ENCODE measurements around the gene CLCN6.

Gene CLCN6

DNA sequence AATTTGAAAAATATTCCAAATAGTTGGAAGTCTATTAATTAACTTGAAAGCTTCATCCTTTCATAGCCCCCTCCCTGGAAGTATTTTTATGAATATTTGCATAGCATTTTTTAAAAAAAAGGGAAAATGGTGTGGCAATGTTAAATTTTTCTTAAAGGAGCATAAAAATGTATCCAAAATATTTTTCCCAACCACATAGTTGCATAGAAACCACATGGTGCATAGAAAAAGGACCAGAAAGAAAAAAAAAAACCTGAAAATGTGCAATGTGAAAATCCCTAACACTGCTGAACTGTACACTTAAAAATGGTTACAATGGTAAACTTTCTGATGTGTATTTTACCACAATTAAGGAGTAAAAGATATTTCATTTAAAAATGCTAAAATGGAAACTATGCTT, 36.0 kb upstream of the CLCN6 start:
- H3K27ac Mint-ChIP-seq: no peak overlapping the region
- no peaks in the 10 kb centered on the region for H3K9me3 Mint-ChIP-seq
- DNase-seq (ENCODE audit: low spot score in 2 of 2) (no peak), ATAC-seq (ENCODE audit: low read depth) (no peak)
- no peaks in the 10 kb centered on the region for H3K36me3 Mint-ChIP-seq
- no peak overlapping the region for H3K4me3 Mint-ChIP-seq
- H3K4me1 Mint-ChIP-seq: peaks cover 3% of the 10 kb centered on the region
- H3K27me3 Mint-ChIP-seq: peaks cover 3% of the 10 kb centered on the region

DNA sequence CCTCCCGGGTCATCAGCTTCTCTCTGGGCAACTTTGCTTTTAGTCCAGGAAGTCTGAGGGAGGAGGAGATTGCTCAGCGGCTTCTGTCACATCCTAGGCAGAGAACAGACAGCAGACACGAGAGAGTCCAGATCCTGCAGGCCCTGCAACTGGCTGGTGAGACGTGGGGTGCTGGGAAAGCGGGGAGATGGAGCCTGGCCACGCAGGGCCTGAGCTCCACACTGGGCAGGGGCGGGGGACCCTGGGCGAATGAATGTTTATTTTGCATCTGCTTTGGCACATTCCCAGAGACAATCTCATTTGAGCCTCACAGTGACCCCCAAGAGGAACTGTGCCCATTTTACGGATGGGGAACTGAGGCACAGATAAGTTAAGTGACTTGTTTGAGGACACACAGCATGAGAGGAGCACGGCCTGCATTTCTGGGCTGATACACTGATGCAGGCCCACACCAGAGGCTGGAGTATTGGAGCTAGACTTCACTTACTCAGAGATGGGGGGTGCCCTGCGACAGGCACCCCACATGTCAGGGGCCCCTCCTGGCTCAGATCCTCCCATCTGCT, 34.4 kb upstream of the CLCN6 start:
- no peak for ATAC-seq (ENCODE audit: low read depth)
- Mint-ChIP-seq H3K36me3 (no peaks in the 10 kb centered on the region), H3K27ac (no peak overlapping the region), H3K27me3 (peaks cover 5% of the 10 kb centered on the region), H3K9me3 (no peaks in the 10 kb centered on the region), H3K4me1 (peaks cover 3% of the 10 kb centered on the region), H3K4me3 (no peak overlapping the region)
- no peak for DNase-seq (ENCODE audit: low spot score in 2 of 2)

DNA sequence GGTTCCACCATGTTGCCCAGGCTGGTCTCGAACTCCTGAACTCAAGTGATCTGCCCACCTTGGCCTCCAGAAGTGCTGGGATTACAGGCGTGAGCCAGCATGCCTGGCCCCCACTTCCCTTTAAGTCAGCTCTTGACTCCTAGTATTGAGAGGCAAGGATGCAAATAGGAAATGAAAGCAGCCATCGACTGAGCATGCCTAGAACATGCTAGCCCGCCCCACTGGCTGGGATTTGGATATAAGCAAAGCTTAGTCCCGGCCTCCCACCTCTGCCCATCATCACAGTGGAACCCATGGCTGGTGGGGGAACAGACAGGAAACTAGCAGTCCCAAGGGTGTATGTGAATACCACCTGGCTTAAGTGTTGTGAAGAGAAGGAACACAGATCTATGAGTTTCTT, 33.5 kb upstream of the CLCN6 start:
- H3K4me1 Mint-ChIP-seq: peaks cover 3% of the 10 kb centered on the region
- no peaks in the 10 kb centered on the region for H3K36me3 Mint-ChIP-seq
- no peak overlapping the region for H3K27ac Mint-ChIP-seq
- H3K9me3 Mint-ChIP-seq: no peaks in the 10 kb centered on the region
- DNase-seq (ENCODE audit: low spot score in 2 of 2): no peak
- no peak overlapping the region for H3K4me3 Mint-ChIP-seq
- peak; percentile 27 for ATAC-seq (ENCODE audit: low read depth)
- H3K27me3 Mint-ChIP-seq: peaks cover 5% of the 10 kb centered on the region

DNA sequence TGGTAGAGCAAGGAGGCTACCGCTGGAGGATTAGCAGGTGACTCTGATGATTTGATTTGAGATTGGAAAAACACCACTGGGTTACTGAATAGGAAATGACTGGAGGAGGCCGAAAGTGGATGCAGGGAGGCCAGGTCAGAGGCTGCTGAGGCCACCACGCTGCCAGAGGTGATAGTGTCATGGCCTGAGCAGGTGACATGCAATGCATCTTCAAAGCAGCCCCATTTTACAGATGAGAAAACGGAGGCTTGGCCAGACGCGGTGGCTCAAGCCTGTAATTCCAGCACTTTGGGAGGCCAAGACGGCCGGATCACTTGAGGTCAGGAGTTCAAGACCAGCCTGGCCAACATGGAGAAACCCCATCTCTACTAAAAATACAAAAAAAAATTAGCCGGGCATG, 31.2 kb upstream of the CLCN6 start:
- H3K27ac Mint-ChIP-seq: no peak overlapping the region
- no peaks in the 10 kb centered on the region for H3K9me3 Mint-ChIP-seq
- DNase-seq (ENCODE audit: low spot score in 2 of 2): no peak
- peaks cover 3% of the 10 kb centered on the region for H3K4me1 Mint-ChIP-seq
- ATAC-seq (ENCODE audit: low read depth): no peak
- H3K4me3 Mint-ChIP-seq: no peak overlapping the region
- peaks cover 7% of the 10 kb centered on the region for H3K27me3 Mint-ChIP-seq
- no peaks in the 10 kb centered on the region for H3K36me3 Mint-ChIP-seq

DNA sequence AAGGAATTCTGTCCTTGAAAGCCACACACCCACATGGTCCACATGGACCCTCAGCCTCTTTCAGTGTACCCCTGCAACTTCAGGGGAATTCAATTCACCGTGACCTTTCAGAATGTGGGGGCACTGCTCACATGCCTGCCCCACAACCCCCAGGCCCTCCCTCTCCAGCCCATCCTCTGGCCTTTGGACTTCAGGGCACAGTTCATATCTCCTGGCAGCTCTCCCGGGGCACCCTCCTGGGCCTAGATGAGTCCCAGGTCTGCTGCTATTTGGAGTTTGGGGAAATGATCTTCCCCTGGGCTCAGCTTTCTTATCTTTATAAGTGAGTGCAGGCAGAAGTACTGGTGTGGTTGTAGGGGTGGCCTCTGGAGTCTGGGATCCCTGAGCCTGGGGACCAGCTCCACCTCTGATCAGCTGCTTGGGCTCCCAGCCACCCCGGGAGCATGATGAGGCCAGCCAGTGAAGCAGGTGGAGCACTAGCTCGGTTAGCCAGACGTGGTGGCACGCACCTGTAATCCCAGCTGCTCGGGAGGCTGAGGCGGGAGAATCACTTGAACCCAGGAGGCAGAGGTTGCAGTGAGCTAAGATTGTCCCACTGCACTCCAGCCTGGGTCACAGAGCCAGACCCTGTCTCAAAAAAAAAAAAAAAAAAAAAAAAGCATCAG, 28.2 kb upstream of the CLCN6 start:
- DNase-seq (ENCODE audit: low spot score in 2 of 2) (no peak), ATAC-seq (ENCODE audit: low read depth) (no peak)
- H3K27ac Mint-ChIP-seq: no peak overlapping the region
- H3K9me3 Mint-ChIP-seq: no peaks in the 10 kb centered on the region
- H3K36me3 Mint-ChIP-seq: no peaks in the 10 kb centered on the region
- no peak overlapping the region for H3K4me3 Mint-ChIP-seq
- H3K4me1 Mint-ChIP-seq: no peaks in the 10 kb centered on the region
- H3K27me3 Mint-ChIP-seq: peaks cover 8% of the 10 kb centered on the region

DNA sequence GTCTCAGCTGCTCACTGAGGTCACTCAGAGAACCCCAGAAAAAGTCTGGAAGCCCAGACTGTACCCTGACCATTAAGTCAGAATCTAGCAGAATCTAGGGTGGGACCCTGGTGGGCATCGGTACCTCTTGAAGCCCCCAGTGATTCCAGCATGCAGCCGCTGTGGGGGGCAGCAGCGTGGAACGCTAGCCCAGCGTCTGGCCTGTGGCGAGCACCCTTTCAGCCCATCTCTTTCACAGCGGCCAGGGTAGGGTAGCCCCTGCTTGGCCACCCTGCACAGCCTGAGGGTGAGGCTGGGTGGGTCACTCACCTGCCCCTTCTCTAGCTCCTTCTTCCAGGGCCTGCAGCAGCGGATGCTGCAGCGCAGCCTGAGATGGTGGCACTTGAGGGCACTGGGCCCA, 27.7 kb upstream of the CLCN6 start:
- H3K4me3 Mint-ChIP-seq: no peak overlapping the region
- H3K27ac Mint-ChIP-seq: no peak overlapping the region
- no peaks in the 10 kb centered on the region for H3K36me3 Mint-ChIP-seq
- H3K27me3 Mint-ChIP-seq: peaks cover 8% of the 10 kb centered on the region
- DNase-seq (ENCODE audit: low spot score in 2 of 2) (no peak), ATAC-seq (ENCODE audit: low read depth) (no peak)
- no peaks in the 10 kb centered on the region for H3K9me3 Mint-ChIP-seq
- H3K4me1 Mint-ChIP-seq: no peaks in the 10 kb centered on the region

DNA sequence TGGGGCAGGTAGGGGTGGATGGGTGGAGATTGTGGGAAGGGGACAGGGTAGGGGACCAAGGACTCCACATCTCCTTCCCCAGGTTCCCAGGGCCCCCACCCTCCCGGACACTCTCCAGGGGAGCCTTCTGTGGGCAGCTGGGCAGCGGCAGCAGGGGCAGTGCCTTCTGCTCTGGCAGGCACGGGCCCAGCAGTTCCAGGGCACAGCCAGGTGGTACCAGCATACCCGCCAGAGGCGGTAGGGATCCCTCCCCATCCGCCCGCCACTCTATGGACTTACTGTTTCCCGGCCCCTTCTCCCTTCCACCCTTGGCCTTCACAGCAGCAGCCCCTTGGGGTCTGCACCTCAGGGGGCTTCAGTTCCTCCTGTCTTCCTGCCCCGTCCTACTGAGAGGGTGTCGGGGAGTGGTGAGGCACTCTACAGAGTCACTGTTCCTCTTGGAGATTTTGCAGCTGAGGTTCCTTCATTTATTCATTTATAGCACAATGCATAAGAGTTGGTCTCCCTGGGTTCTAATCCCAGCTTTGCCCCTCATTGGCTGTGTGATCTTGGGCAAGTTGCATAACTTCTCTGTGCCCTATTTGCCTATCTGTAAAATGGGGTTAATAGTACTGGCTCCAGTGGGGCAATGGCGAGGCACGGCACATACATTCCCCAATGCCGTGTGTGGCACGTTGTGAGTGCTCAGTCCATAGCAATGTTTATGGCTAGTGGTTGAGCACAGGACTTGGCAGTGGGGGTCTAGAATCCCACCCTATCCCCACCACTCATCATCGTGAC, 27.0 kb upstream of the CLCN6 start:
- no peak overlapping the region for H3K4me3 Mint-ChIP-seq
- no peaks in the 10 kb centered on the region for H3K9me3 Mint-ChIP-seq
- H3K4me1 Mint-ChIP-seq: no peaks in the 10 kb centered on the region
- ATAC-seq (ENCODE audit: low read depth) (no peak), DNase-seq (ENCODE audit: low spot score in 2 of 2) (no peak)
- peaks cover 8% of the 10 kb centered on the region for H3K27me3 Mint-ChIP-seq
- no peak overlapping the region for H3K27ac Mint-ChIP-seq
- H3K36me3 Mint-ChIP-seq: no peaks in the 10 kb centered on the region

DNA sequence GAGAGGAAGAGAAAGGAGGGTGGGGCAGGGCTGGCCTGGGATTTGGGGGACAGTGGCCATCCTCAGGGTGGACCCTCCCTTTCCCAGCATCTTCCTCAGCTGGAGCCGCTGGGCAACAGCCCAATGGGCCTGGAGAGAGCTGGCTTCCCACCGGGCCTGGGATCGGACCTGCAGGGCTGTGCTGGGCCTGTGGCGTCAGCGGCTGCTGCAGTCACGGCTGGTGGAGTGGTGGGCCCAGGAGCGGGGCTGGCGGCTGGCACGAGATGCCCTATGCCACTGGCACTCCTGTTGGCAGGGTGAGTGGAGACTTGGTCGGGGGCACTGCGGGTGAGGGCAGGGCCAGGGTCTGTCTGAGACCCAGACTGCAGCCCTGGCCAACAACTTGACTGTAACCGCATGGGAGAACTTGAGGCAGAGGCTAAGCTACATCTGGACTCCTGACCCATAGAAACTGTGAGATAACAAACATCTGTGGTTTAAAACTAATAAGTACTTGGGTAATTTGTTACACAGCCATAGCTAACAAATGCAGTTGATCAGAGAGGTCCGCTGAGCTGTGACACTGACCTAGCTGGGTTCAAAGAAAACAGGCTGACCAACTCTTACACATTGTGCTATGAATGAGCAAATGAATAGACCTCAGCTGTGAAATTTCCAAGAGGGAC, 26.1 kb upstream of the CLCN6 start:
- Mint-ChIP-seq H3K9me3 (no peaks in the 10 kb centered on the region), H3K27me3 (peaks cover 6% of the 10 kb centered on the region), H3K4me1 (no peaks in the 10 kb centered on the region), H3K4me3 (no peak overlapping the region), H3K36me3 (no peaks in the 10 kb centered on the region), H3K27ac (no peak overlapping the region)
- DNase-seq (ENCODE audit: low spot score in 2 of 2): no peak
- no peak for ATAC-seq (ENCODE audit: low read depth)

DNA sequence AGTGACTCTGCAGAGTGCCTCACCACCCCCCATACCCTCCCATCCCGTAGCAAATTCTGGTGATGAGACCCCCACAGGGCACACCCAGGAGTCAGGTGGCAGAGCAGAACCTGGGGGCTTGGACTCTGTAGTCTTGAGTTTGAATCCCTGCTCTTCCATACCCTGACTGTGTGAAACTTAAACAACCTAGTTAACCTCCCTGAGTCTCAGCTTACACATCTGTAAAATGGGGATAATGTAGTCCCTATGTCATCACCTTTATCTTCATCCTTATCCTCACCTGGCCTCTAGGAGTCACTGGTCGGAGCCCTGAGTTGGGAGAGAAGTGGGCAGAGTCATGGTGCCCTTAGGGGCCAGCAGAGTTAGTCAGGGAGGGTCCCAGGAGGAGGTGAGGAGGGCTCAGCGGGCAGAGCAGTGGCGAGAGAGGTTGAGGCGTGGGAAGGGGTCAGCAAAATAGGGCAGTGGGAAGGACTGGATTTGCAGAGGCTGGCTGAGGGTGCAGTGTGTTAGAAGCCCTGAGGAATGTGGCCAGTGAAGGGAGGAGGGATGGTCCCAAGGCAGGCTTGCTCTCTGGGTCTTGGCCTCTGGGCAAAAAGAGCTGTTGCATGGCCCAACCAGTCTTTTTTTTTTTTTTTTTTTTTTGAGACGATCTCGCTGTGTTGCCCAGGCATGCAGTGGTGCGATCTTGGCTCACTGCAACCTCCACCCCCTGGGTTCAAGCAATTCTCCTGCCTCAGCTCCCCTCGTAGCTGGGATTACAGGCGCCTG, 25.4 kb upstream of the CLCN6 start:
- Mint-ChIP-seq H3K4me3 (no peak overlapping the region), H3K27ac (no peak overlapping the region), H3K9me3 (no peaks in the 10 kb centered on the region), H3K36me3 (no peaks in the 10 kb centered on the region), H3K27me3 (peaks cover 6% of the 10 kb centered on the region), H3K4me1 (peaks cover 3% of the 10 kb centered on the region)
- DNase-seq (ENCODE audit: low spot score in 2 of 2) (no peak), ATAC-seq (ENCODE audit: low read depth) (no peak)

DNA sequence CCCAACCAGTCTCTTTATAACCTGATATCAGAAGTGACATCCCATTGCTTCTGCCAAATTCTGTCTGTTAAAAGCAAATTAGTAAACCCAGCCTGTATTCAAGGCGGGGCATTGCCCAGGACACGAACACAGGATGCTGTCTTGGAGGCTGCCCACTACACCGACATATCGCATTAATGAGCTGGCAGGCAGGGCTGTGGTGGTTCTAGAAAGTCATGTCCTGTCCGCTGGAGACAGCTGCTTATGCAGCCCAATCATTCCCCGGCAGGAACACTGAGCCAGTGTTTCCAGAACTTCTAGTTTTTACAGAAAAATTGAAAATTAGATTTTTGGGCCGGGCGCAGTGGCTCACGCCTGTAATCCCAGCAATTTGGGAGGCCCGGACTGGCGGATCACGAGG, 24.7 kb upstream of the CLCN6 start:
- H3K4me1 Mint-ChIP-seq: peaks cover 3% of the 10 kb centered on the region
- no peaks in the 10 kb centered on the region for H3K36me3 Mint-ChIP-seq
- no peak overlapping the region for H3K4me3 Mint-ChIP-seq
- peaks cover 3% of the 10 kb centered on the region for H3K27me3 Mint-ChIP-seq
- DNase-seq (ENCODE audit: low spot score in 2 of 2): no peak
- no peaks in the 10 kb centered on the region for H3K9me3 Mint-ChIP-seq
- ATAC-seq (ENCODE audit: low read depth): no peak
- no peak overlapping the region for H3K27ac Mint-ChIP-seq

DNA sequence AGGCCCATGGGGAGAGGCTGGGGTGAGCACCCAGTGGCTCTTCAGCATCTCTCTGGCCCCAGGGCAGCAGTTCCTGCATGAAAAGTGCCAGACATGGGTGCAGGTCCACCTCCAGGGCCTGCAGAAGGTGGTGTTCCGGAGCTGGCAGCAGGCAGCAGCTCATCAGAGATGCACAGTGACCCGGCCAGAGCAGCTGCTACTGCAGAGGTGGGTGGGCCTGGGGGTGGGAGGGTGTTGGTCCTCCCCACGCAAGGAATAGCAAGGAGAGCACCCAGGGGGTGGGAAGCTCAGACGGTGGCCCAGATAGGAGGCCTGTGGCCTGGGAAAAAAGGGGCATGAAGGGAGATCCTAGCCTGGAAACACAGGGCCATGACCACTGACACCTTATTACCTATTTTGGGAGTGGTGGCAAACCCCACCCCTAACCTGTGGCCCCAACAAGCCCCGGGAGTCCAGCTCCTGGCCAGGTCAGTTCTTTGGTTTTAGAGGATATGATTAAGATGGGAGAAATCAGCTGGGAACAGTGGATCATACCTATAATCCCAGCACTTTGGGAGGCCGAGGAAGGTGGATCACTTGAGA, 23.8 kb upstream of the CLCN6 start:
- Mint-ChIP-seq H3K36me3 (no peaks in the 10 kb centered on the region), H3K27ac (no peak overlapping the region), H3K9me3 (no peaks in the 10 kb centered on the region), H3K4me3 (no peak overlapping the region), H3K27me3 (peaks cover 3% of the 10 kb centered on the region), H3K4me1 (peaks cover 3% of the 10 kb centered on the region)
- DNase-seq (ENCODE audit: low spot score in 2 of 2) (no peak), ATAC-seq (ENCODE audit: low read depth) (no peak)

DNA sequence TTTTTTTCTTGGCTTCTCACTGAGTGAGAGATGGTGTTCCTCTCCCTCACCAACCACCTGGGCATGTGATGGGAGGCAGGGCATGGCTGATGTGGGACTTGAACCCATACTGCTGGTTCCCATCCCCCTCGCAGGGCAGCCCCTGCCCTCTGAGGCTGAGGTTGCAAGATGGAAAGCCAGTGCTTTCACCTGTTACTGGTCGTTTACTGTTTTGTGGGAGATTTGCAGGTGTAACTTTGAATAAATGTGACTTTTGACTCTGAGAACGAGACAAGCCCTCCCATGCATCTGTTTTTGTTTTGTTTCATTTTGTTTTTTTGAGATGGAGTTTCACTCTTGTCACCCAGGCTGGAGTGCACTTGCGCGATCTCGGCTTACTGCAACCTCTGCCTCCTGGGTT, 22.4 kb upstream of the CLCN6 start:
- ATAC-seq (ENCODE audit: low read depth) (no peak), DNase-seq (ENCODE audit: low spot score in 2 of 2) (no peak)
- H3K36me3 Mint-ChIP-seq: no peaks in the 10 kb centered on the region
- no peak overlapping the region for H3K27ac Mint-ChIP-seq
- H3K4me1 Mint-ChIP-seq: peaks cover 3% of the 10 kb centered on the region
- H3K4me3 Mint-ChIP-seq: no peak overlapping the region
- peaks cover 3% of the 10 kb centered on the region for H3K27me3 Mint-ChIP-seq
- H3K9me3 Mint-ChIP-seq: no peaks in the 10 kb centered on the region

DNA sequence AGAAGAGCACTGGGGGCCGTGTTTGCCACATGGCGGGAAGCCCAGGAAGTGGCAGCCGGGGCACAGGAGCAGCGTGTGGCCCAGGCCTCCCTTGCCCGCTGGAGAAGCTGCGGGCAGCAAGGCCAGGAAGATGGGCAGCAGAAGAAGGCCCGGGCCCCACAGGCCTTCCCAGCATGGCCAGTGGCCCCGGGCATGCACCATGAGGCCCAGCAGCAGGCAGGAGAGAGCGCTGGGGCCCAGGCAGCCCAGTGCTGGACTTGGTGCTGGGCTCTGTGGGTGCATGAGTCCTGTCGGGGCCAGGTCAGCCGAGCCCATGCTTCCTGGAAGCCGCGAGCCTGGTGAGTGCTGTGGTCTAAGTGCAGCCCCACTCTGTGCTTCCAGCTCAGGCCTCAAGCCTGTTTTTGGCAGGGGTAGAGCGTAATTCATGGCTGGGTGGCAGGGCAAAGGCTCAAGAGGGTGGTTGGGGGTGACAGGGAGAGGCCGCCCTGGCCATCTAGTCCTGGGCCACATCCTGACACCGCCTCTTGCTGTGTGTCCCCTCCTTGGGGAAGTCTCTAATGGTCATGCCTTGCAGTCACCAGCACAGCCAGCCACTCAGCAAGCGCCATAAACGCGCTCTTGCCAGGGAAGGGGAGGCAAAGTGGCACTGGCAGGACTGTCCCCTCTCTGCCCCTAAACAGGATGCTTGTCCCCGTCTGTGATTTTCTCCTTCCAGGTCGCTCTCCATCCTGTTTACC, 21.6 kb upstream of the CLCN6 start:
- no peak for ATAC-seq (ENCODE audit: low read depth)

More for the DNA sequence above, 21.6 kb upstream of the CLCN6 start:
- Mint-ChIP-seq H3K4me3 (peak overlapping the region; percentile 17), H3K4me1 (peaks cover 3% of the 10 kb centered on the region), H3K27ac (no peak overlapping the region), H3K36me3 (no peaks in the 10 kb centered on the region), H3K27me3 (peaks cover 2% of the 10 kb centered on the region), H3K9me3 (no peaks in the 10 kb centered on the region)
- no peak for DNase-seq (ENCODE audit: low spot score in 2 of 2)

Data from memory B cell (primary cell).